Gastrocnemius medialis (tissue), 4 donors: ENCODE measurements around the gene ARRDC4. TPM values are rescaled to one million over a fixed set of nuclear protein-coding genes. Genes with fewer than 3 reads are reported as not detected.

Experiments used
- ATAC-seq, 2 donors: fragments of 150-250 bp; one replicate each; pipeline ENCODE4 v1.9.1; 2016
- DNase-seq, 2 donors: peaks; one replicate each; pipeline ENCODE4 v3.0.0-alpha.2; 2019
- H3K27ac ChIP-seq, 4 donors: fragments of 200-600 bp; sonication (generic); 1 replicate in 1 of 4; 2 replicates in 3 of 4; pipeline ENCODE4 v1.5.1; 2016 to 2018; ENCODE audit warnings: mild to moderate bottlenecking in 2 of 4, moderate library complexity in 1 of 4
- H3K27me3 ChIP-seq, 3 donors: fragments of 200-600 bp; sonication (generic) in 2 of 3; 1 replicate in 1 of 3; 2 replicates in 2 of 3; pipeline versions ENCODE4 v1.5.1 to v1.6.0; 2016 to 2019; ENCODE audit warnings: mild to moderate bottlenecking in 1 of 3, moderate library complexity in 1 of 3
- H3K36me3 ChIP-seq, 2 donors: fragments of 200-600 bp; sonication (generic) in 1 of 2; one replicate each; pipeline ENCODE4 v1.5.1; 2017 to 2018
- H3K4me1 ChIP-seq, 2 donors: fragments of 200-600 bp; sonication (generic) in 1 of 2; one replicate each; pipeline ENCODE4 v1.5.1; 2016 to 2017; ENCODE audit warnings: mild to moderate bottlenecking in 2 of 2
- H3K4me3 ChIP-seq, 4 donors: fragments of 200-600 bp; sonication (generic) in 3 of 4; 1 replicate in 1 of 4; 2 replicates in 3 of 4; pipeline ENCODE4 v1.5.1; 2016 to 2019; ENCODE audit warnings: mild to moderate bottlenecking in 2 of 4
- H3K9me3 ChIP-seq, 3 donors: fragments of 200-600 bp; sonication (generic) in 2 of 3; 1 replicate in 1 of 3; 2 replicates in 2 of 3; pipeline ENCODE4 v1.5.1; 2016 to 2019
- CTCF ChIP-seq, 5 experiments: fragments of 450-650 bp in 3 of 5; fragments of 200-600 bp in 2 of 5; sonication (generic) in 2 of 5; IDR thresholded peaks in 4 of 5; conservative IDR thresholded peaks in 1 of 5; 1 replicate in 4 of 5; 2 replicates in 1 of 5; pipeline ENCODE4 v1.5.1; 2016 to 2019; ENCODE audit warnings: antibody characterized with exemption in 5 of 5, mild to moderate bottlenecking in 3 of 5, moderate library complexity in 3 of 5
- POLR2A ChIP-seq, 2 donors: fragments of 450-650 bp; IDR thresholded peaks; one replicate each; pipeline ENCODE4 v1.6.1; 2017; ENCODE audit warnings: antibody characterized with exemption in 2 of 2, mild to moderate bottlenecking in 2 of 2, moderate library complexity in 2 of 2
- in situ Hi-C, 4 donors: fragments of 200-750 bp; cut with MboI; loops; one replicate each; pipeline versions ENCODE4 v1.15.0 to v1.8.0; 2017; ENCODE audit warnings: low sequenced_read_pairs in 4 of 4
- intact Hi-C: fragments of 100-400 bp; cut with DNase I; formaldehyde crosslinking; loops from one replicate; pipeline ENCODE4 v1.15.1; 2023; ENCODE audit warnings: low total_unique reads
- total RNA-seq, 4 donors: library from RNA; depleted of rRNA; stranded (reverse); fragments of >200 nt; gene quantifications; one replicate each; pipeline versions ENCODE4 v1.1.0 to v1.2.3, GENCODE V29; 2016

ARRDC4 gene
- total RNA-seq, 4 donors from 2014 or later = 11.7 to 20.6 (median 17.7) TPM

- ATAC-seq (no peak), DNase-seq (no peak)
- no peak overlapping the region for H3K4me3 ChIP-seq
- intact Hi-C loops (no loop called here), in situ Hi-C loops (no loop called here)
- H3K27me3 ChIP-seq = no peaks in the 10 kb centered on the region
- TF ChIP-seq CTCF (IDR thresholded peaks at IDR 0.05 in 4 of 5, conservative IDR thresholded peaks at IDR 0.05 in 1 of 5) (no peak), POLR2A (IDR thresholded peaks at IDR 0.05) (no peak)
- H3K27ac ChIP-seq = no peak overlapping the region
- no peaks in the 10 kb centered on the region for H3K36me3 ChIP-seq
- peaks cover 7 to 9% of the 10 kb centered on the region in 2 donors for H3K4me1 ChIP-seq
- no peaks in the 10 kb centered on the region for H3K9me3 ChIP-seq
Measured at GRCh38 chr15:97986781-97987180, 26.3 kb downstream of the ARRDC4 start.

- DNase-seq = peak in 1 of 2 donors; percentile 37
- no peaks in the 10 kb centered on the region for H3K36me3 ChIP-seq
- no peak overlapping the region for H3K4me3 ChIP-seq
- intact Hi-C loops (no loop called here), in situ Hi-C loops (no loop called here)
- peak overlapping the region in 1 of 4 donors; percentile 2 for H3K27ac ChIP-seq
- H3K9me3 ChIP-seq = no peaks in the 10 kb centered on the region
- H3K27me3 ChIP-seq = no peaks in the 10 kb centered on the region
- peak; percentile 82 to 85 for ATAC-seq
- TF ChIP-seq POLR2A (IDR thresholded peaks at IDR 0.05) (no peak), CTCF (IDR thresholded peaks at IDR 0.05 in 4 of 5, conservative IDR thresholded peaks at IDR 0.05 in 1 of 5) (no peak)
- peaks cover 7 to 21% of the 10 kb centered on the region in 2 donors for H3K4me1 ChIP-seq
Measured at GRCh38 chr15:97989299-97989698, 28.8 kb downstream of the ARRDC4 start.

- Histone ChIP-seq H3K4me3 (no peak overlapping the region), H3K27ac (no peak overlapping the region), H3K36me3 (no peaks in the 10 kb centered on the region), H3K4me1 (peaks cover 11 to 21% of the 10 kb centered on the region in 2 donors), H3K27me3 (no peaks in the 10 kb centered on the region), H3K9me3 (no peaks in the 10 kb centered on the region)
- intact Hi-C loops (no loop called here), in situ Hi-C loops (no loop called here)
- ATAC-seq (no peak), DNase-seq (no peak)
- TF ChIP-seq POLR2A (IDR thresholded peaks at IDR 0.05) (no peak), CTCF (IDR thresholded peaks at IDR 0.05 in 4 of 5, conservative IDR thresholded peaks at IDR 0.05 in 1 of 5) (no peak)
Measured at GRCh38 chr15:97991972-97992541, 31.6 kb downstream of the ARRDC4 start.

- H3K27me3 ChIP-seq = no peaks in the 10 kb centered on the region
- H3K9me3 ChIP-seq = no peaks in the 10 kb centered on the region
- H3K4me1 ChIP-seq = peaks cover 11 to 21% of the 10 kb centered on the region in 2 donors
- in situ Hi-C loops = no loop called here
- no peaks in the 10 kb centered on the region for H3K36me3 ChIP-seq
- H3K4me3 ChIP-seq = no peak overlapping the region
- intact Hi-C loops = no loop called here
- no peak for DNase-seq
- no peak overlapping the region for H3K27ac ChIP-seq
- no peak for ATAC-seq
- TF ChIP-seq CTCF (IDR thresholded peaks at IDR 0.05 in 4 of 5, conservative IDR thresholded peaks at IDR 0.05 in 1 of 5) = no peak
- TF ChIP-seq POLR2A (IDR thresholded peaks at IDR 0.05) = no peak
Measured at GRCh38 chr15:97992823-97993222, 32.3 kb downstream of the ARRDC4 start.

- no peak for TF ChIP-seq CTCF (IDR thresholded peaks at IDR 0.05 in 4 of 5, conservative IDR thresholded peaks at IDR 0.05 in 1 of 5)
- no peak for TF ChIP-seq POLR2A (IDR thresholded peaks at IDR 0.05)
- Histone ChIP-seq H3K36me3 (no peaks in the 10 kb centered on the region), H3K27ac (no peak overlapping the region), H3K27me3 (no peaks in the 10 kb centered on the region), H3K9me3 (no peaks in the 10 kb centered on the region), H3K4me1 (peaks cover 11 to 21% of the 10 kb centered on the region in 2 donors), H3K4me3 (no peak overlapping the region)
- ATAC-seq = peak; percentile 49 to 57
- in situ Hi-C loops (no loop called here), intact Hi-C loops (no loop called here)
- no peak for DNase-seq
Measured at GRCh38 chr15:97993310-97993738, 32.8 kb downstream of the ARRDC4 start.
